ENCODE results near the gene CDC45.

GRCh38 chr22:19450363-19451175, 29.2 kb upstream of the CDC45 start:
- TF ChIP-seq POLR2A (IDR thresholded peaks at IDR 0.05) (no peak), POLR2AphosphoS5 (IDR thresholded peaks at IDR 0.05) (no peak)
- TF ChIP-seq, protein P1, sequence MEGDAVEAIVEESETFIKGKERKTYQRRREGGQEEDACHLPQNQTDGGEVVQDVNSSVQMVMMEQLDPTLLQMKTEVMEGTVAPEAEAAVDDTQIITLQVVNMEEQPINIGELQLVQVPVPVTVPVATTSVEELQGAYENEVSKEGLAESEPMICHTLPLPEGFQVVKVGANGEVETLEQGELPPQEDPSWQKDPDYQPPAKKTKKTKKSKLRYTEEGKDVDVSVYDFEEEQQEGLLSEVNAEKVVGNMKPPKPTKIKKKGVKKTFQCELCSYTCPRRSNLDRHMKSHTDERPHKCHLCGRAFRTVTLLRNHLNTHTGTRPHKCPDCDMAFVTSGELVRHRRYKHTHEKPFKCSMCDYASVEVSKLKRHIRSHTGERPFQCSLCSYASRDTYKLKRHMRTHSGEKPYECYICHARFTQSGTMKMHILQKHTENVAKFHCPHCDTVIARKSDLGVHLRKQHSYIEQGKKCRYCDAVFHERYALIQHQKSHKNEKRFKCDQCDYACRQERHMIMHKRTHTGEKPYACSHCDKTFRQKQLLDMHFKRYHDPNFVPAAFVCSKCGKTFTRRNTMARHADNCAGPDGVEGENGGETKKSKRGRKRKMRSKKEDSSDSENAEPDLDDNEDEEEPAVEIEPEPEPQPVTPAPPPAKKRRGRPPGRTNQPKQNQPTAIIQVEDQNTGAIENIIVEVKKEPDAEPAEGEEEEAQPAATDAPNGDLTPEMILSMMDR (IDR thresholded peaks at IDR 0.05 in 8 of 11, conservative IDR thresholded peaks at IDR 0.05 in 3 of 11) = no peak
